HG02798 (cell line): ENCODE results near the gene ATP6AP2.
"Not testable (repeated sequence)": the region's sequence is repeated elsewhere in the genome, so short reads cannot be mapped to it uniquely, and the experiment has no call there.

Source experiments
- ATAC-seq: cut with Tn5 transposase; IDR thresholded peaks from one replicate; pipeline ENCODE4 v1.9.1; 2021; ENCODE audit warnings: mild to moderate bottlenecking; ENCODE audit not compliant: unreplicated experiment, poor library complexity

Gene ATP6AP2

GRCh38 chrX:40580537-40581335 lies at the start of gene ATP6AP2:
ATP6AP2 (plus strand) TSS chrX:40580970; CDS start chrX:40581066, 96 bp downstream.
- ATAC-seq = peak; percentile 98

GRCh38 chrX:40531056-40531826 lies 49.5 kb upstream of the ATP6AP2 start:
- no peak for ATAC-seq

- ATAC-seq = no peak
These were observed 43.5 kb upstream of the ATP6AP2 start for GRCh38 chrX:40537310-40537709.

- ATAC-seq = no peak
These were observed 42.4 kb upstream of the ATP6AP2 start for GRCh38 chrX:40538406-40538805.

GRCh38 chrX:40539214-40540142 lies 41.3 kb upstream of the ATP6AP2 start:
- peak; percentile 52 for ATAC-seq

- no peak for ATAC-seq
These were observed 38.6 kb upstream of the ATP6AP2 start for GRCh38 chrX:40542208-40542607.

- ATAC-seq = no peak
These were observed 37.8 kb upstream of the ATP6AP2 start for GRCh38 chrX:40542972-40543371.

- ATAC-seq = no peak
These were observed 37.0 kb upstream of the ATP6AP2 start for GRCh38 chrX:40543661-40544328.

- no peak for ATAC-seq
These were observed 36.2 kb upstream of the ATP6AP2 start for GRCh38 chrX:40544343-40545266.

- no peak for ATAC-seq
These were observed 33.9 kb upstream of the ATP6AP2 start for GRCh38 chrX:40546870-40547269.

GRCh38 chrX:40550066-40550465 lies 30.7 kb upstream of the ATP6AP2 start:
- no peak for ATAC-seq

GRCh38 chrX:40552768-40553167 lies 28.0 kb upstream of the ATP6AP2 start:
- ATAC-seq = no peak

GRCh38 chrX:40558590-40558989 lies 22.2 kb upstream of the ATP6AP2 start:
- no peak for ATAC-seq

GRCh38 chrX:40563784-40564183 lies 17.0 kb upstream of the ATP6AP2 start:
- no peak for ATAC-seq

GRCh38 chrX:40564447-40564846 lies 16.3 kb upstream of the ATP6AP2 start:
- no peak for ATAC-seq

GRCh38 chrX:40570346-40571093 lies 10.2 kb upstream of the ATP6AP2 start:
- ATAC-seq = peak; percentile 64

- ATAC-seq = not testable (repeated sequence)
These were observed 9.6 kb upstream of the ATP6AP2 start for GRCh38 chrX:40571164-40571563.

GRCh38 chrX:40571600-40571999 lies 9.2 kb upstream of the ATP6AP2 start:
- ATAC-seq = no peak
